DOHH2 (cell line): ENCODE measurements around the gene ASCC2.

ENCODE experiments used
- EZH2phosphoT487 ChIP-seq: fragments of 200-600 bp; sonication (generic); IDR thresholded peaks from 2 replicates; pipeline ENCODE4 v1.6.1; 2017; ENCODE audit warnings: borderline replicate concordance, mild to moderate bottlenecking, antibody characterized with exemption, low read length, moderate library complexity, mixed read lengths
- TF ChIP-seq, protein P1 (sequence below): fragments of 200-600 bp; sonication (generic); IDR thresholded peaks from one replicate; pipeline ENCODE4 v1.5.1; 2014; ENCODE audit warnings: antibody characterized with exemption, mild to moderate bottlenecking, low read depth, low read length; ENCODE audit not compliant: poor library complexity, severe bottlenecking

DNA sequence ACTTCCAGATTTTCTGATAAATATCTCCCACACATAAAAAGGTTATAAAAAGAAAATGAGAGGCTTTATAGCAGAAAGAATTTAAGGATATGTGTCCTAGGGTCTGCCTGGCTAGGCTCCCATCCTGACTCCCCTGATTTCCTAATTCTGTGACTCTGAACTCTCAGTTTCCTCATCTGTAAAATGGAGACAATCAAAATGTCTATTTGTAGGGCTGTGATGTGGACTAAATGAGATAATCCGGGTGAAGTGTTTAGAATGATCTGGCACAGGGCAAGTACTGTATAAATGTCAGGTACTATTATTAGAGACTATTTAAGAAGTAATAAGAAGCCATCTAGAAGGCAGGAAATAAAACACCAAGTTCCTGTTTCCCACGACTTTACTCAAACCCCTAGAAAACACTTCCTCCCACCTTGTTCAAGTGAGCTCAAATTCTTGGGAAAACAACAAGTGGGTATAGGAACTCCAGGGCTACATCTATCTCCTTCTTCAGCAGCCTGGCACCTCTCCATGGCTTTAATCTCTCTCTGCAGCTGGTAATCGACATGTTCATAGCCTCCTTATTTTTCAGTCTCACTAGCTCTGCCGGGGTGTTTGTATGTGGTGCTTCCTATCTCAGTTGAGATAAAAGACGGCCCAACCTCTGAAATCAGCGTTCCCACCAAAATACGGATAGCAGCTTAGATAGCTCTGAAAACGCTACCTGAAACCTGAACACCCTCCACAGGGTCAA, 6.7 kb downstream of the ASCC2 start:
- TF ChIP-seq, protein P1, sequence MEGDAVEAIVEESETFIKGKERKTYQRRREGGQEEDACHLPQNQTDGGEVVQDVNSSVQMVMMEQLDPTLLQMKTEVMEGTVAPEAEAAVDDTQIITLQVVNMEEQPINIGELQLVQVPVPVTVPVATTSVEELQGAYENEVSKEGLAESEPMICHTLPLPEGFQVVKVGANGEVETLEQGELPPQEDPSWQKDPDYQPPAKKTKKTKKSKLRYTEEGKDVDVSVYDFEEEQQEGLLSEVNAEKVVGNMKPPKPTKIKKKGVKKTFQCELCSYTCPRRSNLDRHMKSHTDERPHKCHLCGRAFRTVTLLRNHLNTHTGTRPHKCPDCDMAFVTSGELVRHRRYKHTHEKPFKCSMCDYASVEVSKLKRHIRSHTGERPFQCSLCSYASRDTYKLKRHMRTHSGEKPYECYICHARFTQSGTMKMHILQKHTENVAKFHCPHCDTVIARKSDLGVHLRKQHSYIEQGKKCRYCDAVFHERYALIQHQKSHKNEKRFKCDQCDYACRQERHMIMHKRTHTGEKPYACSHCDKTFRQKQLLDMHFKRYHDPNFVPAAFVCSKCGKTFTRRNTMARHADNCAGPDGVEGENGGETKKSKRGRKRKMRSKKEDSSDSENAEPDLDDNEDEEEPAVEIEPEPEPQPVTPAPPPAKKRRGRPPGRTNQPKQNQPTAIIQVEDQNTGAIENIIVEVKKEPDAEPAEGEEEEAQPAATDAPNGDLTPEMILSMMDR, result no peak
- TF ChIP-seq EZH2phosphoT487, result no peak
